Uterus (tissue), 2 donors: ENCODE measurements around the gene GAD2.

Experiments
- POLR2A ChIP-seq, 2 donors: fragments of 450-650 bp; IDR thresholded peaks; one replicate each; pipeline ENCODE4 v1.6.1; 2016; ENCODE audit warnings: antibody characterized with exemption in 2 of 2, mild to moderate bottlenecking in 1 of 2, moderate library complexity in 1 of 2
- TF ChIP-seq, protein P1 (sequence below), 4 experiments: fragments of 200-600 bp in 2 of 4; fragments of 450-650 bp in 2 of 4; sonication (generic) in 2 of 4; IDR thresholded peaks; one replicate each; pipeline ENCODE4 v1.5.1; 2016 to 2019; ENCODE audit warnings: antibody characterized with exemption in 4 of 4, mild to moderate bottlenecking in 2 of 4, moderate library complexity in 1 of 4

DNA sequence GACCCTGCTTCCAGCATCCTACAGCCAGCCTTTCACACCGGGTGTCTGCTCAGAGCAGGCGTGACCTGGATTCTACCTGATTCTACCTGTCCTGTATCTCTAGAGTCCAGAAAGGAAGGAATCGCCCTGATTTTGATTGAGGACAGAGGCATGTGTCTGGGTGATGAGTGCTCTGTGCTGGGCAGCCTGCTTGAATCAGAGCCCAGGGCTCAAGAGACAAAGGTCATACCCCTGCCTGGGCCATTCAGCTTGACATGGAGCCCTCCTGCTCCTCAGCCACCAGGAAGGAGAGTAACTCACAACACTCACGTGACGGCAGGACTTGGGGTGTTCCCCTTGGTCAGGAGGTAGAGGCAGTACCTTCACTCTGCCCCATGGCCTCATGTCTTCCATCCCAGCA lies 11.2 kb downstream of the GAD2 start:
- TF ChIP-seq, protein P1, sequence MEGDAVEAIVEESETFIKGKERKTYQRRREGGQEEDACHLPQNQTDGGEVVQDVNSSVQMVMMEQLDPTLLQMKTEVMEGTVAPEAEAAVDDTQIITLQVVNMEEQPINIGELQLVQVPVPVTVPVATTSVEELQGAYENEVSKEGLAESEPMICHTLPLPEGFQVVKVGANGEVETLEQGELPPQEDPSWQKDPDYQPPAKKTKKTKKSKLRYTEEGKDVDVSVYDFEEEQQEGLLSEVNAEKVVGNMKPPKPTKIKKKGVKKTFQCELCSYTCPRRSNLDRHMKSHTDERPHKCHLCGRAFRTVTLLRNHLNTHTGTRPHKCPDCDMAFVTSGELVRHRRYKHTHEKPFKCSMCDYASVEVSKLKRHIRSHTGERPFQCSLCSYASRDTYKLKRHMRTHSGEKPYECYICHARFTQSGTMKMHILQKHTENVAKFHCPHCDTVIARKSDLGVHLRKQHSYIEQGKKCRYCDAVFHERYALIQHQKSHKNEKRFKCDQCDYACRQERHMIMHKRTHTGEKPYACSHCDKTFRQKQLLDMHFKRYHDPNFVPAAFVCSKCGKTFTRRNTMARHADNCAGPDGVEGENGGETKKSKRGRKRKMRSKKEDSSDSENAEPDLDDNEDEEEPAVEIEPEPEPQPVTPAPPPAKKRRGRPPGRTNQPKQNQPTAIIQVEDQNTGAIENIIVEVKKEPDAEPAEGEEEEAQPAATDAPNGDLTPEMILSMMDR (IDR thresholded peaks at IDR 0.05): no peak
- no peak for TF ChIP-seq POLR2A (IDR thresholded peaks at IDR 0.05)
